GM18498 (cell line): Measurements from ENCODE around the gene RAD54L.

Source experiments
- ATAC-seq: cut with Tn5 transposase; IDR thresholded peaks from one replicate; pipeline ENCODE4 v1.9.1; 2021; ENCODE audit warnings: mild to moderate bottlenecking, moderate library complexity; ENCODE audit not compliant: unreplicated experiment

RAD54L gene

DNA sequence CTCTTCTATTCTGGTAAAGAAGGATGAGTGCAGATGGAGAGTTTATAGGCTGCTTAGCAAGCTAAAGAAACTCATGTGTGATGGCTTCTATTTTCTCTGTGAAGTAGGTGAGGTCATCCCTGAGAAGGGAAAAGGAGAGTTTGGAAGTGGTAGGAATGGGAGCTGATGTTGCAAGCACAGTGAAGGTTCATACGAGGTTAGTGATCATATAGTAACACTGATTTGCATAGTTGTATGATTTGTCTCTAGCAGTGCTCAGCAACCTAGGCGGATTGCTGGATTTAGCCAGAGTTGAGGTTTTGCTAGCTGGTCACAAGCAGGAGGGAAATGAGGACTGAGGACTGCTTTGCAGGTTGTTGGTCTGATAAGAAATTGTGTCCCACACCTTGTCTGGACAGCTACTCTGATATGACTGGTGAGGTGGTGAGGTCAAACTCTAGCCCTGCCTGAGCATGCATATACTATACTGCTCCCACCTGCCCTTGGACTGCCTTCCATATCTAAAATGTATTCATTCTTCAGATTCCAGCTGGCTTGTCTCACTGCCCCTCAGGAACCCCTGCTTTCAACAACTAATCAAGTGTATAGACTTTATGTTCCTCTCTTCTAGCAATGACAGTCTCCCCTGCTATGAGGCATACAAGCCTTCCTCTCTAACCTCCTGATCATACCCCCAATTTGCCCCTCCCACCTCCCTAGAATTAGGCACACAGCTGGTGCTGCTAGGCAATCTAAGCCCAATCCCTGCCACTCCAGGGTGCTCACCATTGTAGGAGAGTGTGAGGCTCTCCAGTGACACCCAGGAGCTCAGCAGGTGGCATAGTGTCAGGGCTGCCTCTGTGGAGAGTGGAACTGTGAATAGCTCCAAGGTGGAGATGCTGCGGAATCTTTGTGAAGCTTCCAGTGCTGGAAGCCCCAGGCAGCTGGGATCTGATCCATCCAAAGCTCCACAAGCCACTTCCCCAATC, 37.3 kb downstream of the RAD54L start:
- ATAC-seq: no peak

DNA sequence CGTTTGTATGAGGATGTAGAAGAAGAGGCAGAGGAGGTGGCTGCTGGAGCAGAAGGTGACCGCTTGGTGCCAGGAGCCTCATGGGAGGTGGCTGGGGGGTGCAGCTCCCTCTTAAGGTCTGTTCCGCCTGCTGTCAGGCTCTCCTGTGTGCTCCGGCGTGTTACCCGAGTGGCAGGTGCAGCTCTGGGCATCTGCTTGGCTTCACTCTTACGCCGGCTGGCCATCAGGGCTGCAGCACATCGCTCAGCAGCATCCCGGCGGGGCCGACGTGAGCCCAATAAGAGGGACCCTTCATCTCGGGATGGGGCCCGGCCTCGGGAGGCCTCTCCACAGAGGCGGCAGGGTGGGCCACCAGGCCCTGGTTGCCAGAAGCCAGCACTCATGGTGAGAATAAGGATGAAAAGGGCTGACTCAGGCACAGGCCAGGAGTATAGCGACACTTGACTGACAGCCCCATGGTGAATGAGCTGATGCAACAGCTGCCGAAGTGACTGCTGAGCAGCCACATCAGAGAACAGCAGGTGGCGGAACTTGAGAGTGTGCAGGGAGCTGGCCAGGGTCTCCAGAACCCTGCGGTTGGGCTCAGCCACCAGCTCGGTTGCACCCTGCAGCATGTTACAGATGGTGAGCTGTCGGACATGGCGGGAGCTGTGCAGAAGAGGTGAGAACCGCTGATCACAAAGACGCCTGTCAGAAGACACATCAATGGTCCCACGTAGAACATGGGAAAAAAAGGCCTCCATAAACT, 38.3 kb downstream of the RAD54L start:
- ATAC-seq: no peak

DNA sequence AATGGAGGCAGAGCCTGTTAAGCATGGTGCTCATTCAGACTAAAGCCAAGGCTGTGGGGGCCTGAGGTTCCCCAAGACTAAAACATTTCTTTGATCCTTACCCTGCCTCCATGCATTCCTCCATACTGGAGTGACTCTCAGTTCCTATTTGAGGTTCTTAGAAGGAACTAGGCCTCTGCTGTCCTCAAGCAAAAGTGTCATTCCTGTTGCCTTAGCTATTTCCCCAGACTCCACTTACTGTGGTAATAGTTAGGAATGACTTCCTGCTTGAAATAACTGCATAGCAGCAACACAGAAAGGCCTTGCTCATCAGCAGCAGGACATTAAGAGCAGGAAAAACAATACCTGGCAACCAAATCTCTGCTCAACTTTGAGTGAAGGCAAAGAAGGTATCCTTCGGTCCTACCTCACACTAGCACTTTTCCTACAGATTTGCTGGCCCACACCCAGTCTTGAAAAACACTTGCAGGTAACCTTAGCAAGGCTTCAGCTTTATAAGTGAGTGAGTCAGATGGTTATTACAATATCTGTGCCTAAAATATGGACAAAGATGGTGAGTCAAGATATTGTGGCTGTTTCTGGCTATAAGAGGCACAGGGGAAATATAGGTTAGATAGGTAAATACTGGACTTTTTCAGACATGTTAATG, 41.0 kb downstream of the RAD54L start:
- no peak for ATAC-seq

DNA sequence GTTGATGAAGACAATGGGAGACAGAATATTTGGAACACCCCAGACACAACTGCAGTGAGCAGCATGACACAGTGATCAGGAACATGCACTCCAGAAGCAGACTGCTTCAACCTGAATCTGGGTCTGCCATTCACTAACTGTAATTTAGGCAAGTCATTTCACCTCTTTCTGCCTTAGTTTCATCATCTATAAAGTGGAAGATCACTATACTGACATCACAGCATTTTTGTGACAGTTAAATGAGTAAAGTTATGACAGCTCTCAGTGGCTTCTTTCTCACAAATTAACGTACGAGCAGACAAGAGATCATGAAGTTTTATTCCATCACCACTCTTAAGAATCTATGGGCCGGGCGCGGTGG, 41.6 kb downstream of the RAD54L start:
- no peak for ATAC-seq

DNA sequence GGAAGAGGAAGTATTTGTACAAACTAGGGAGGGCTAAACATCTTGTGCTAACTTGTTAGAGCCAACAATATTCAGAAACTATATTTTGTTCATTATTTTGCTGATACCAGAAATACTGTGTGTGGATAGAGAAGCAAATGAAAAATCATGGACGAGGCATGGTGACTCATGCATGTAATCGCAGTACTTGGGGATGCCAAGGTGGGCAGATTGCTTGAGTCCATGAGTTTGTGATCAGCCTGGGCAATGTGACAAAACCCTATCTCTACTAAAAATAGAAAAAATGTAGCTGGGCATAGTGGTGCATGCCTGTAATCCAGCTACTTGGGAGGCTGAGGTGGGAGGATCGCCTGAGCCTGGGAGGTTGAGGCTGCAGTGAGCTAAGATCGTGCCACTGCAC, 42.4 kb downstream of the RAD54L start:
- no peak for ATAC-seq

DNA sequence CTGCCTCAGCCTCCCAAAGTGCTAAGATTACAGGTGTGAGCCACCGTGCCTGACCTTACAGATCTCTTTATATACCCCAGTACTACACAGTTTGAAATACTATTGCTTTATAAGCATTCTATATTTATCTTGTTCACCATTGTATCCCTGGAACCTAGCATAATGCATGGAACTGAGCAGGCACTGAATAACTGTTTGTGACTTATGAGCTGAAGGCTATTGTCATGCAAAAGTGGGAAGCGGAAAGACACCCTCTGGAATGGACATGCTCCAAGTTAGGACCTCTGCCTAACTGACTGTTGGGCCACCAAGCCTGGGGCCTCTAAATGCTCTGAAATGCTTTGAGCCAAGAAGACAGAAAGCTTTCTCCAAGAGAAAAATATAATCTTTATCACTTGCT, 47.7 kb downstream of the RAD54L start:
- no peak for ATAC-seq

DNA sequence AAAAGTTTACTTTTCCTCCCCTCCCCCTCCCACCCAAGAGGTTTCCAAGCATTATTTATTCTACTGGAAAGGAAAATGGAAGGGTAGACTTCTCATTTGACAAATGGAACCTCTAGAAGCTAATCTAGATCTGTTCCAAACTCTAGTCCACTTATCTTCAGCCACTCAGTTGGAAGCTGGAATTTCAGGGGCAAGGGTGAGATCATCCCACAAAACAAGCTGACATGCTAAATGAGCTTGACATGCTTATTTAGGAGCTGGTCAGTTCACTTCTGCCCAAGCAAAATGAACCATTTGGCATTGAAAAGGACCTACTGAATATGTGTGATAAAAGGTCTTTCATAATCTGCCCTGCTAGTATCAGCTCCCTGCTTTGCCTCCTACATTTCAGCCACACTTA, 50.8 kb downstream of the RAD54L start:
- no peak for ATAC-seq

DNA sequence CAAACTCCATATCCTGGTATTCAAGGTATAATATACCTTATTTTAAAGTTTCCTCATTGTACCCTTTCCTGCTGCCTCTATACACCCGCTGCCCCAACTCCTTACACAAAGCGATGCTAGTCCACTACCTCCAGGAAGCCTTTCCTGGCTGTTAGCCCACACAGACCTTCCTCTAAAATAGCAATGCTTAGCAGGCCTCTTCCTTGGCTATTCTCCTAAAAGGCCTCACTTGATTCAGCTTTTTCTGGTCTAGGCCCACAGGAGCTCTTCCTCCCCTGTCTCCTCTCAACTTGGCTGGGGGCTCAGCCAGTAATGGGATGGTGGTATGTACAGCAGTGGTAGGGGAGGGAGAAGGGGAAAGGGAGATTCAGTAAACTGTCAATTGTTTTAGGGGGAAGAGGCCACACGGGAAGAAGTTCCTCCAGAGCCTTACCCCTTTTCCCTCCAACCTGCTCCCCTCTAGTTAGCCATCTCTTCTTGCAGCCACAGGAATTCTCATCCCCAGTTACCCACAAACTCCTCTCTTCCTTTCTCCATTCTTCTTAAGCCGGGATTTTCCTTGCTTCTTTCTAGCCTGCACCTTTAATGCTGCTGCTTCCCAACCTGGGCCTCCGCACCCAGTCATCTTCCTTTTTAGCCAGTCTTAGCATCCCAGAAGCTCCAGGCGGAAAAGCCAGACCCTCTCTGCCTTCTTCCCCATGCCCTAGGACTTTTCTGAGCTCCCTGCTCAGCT, 53.3 kb downstream of the RAD54L start:
- no peak for ATAC-seq

DNA sequence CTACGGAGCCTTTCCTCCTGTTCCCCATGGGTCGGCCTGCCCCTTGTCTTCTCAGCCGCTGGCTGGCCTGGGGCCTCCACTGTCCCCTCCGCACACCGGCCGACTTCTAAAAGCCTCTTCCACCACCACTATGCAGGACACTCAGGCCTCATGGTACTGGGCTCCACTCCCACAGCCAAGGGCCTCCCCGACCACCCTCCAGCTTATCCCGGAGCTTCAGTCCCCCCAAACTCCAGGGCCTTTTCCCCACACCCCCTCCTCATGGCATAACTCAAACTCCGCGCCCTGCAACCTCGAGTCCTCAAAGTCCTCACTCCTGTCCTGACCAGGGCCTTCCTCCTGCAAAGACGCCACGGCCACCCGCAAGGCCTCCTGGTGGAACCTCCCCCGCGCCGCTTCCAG, 53.8 kb downstream of the RAD54L start:
- ATAC-seq: no peak

DNA sequence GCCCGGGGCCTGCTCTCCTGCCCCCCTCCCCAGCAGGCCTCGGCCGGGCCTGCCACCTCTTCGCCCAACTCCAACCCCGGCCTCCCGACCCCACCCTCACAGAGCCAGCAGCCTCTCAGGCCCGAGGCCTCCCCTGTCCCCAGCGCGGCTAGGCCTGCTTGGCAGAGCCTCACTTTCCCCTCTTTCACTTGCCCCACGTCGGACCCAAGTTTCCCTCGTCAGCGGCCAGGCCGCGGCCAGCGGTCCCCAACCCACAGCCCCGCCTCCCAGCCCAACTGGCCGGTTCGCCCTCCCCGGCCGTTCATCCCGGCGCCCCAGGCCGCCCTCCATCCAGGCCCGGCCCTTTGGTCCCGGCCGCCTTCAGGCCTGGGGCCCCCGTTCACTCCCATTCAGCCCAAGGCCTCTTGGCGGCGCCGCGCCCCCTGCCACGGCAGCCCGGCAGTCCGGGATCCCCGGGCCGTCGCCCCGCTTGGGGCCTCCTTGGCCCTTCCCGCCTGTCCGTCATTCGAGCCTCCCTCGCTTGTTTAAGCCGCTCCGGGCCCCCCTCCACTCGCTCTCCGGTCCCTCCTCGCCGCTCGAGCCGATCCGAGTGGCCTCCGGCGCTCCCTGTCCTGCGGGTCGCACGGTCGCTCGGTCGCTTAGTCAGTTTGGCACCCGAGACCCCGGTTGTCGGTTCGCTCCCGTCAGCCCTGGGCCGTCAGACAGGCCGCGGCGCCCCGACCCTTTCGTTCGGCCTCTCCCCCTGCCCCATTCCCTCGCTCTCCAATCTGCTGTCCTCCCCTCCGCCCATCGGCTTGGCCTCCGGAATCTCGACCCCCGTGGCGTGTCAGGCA, 54.5 kb downstream of the RAD54L start:
- ATAC-seq: peak; percentile 29

DNA sequence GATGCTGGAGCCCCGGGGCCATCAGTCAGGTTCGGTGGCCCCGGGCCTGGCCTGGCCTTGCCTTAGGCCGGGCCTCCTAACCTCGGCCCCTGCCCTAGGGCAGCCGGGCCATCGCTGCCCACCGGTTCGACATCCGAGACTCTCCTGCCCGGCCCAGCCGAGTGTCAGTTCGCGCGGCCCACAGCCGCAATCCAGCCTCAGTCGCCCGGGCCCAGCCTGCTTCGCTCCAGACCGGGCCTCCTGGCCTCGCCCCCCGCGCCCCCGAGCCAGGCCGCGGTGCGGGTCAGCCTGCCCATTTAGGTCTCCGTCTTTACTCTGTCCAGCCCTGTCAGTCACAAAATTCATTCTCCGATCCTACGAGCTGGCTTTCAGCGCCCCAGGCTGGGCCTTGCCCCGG, 55.1 kb downstream of the RAD54L start:
- peak; percentile 24 for ATAC-seq

DNA sequence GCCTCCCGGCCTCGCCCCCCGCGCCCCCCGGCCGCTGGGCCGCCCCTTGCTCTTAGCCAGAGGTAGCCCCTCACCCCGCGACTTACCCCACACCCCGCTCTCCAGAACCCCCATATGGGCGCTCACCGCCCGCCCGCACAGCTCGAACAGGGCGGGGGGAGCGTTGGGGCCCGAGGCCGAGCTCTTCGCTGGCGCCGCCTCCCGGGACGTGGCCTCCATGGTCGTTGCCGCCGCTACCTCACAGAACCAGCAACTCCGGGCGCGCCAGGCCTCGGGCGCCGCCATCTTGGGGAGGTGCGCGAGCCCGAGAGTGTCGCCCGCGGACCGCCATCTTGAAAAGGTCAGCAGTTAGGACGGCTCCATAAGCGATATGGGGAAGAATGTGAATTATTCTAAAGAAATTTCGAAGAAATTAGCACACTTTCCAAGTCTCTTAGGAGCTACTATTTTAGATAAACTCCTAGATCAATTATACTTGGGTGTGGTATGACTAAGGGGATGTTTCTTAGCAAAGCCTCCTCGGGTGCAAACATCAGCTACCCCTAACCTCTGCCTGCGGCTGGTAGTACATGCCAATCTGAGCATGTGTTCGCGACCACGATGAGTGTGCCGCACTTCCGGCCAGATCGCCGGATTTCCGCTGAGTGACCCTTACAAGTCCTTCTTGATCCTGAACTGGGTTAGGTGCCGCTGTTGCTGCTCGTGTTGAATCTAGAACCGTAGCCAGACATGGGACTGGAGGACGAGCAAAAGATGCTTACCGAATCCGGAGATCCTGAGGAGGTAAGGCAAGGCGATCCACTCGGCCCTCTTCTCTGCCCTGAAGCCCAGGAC, 55.7 kb downstream of the RAD54L start, which contains the start of the genes LRRC41 and UQCRH:
LRRC41 (minus strand) TSS at position 579 of the 834 bp plus-strand sequence; CDS start at position 285, 294 bp downstream.
UQCRH (plus strand) TSS at position 661 of the 834 bp plus-strand sequence; CDS start at position 730, 69 bp downstream.
- peak; percentile 83 for ATAC-seq

DNA sequence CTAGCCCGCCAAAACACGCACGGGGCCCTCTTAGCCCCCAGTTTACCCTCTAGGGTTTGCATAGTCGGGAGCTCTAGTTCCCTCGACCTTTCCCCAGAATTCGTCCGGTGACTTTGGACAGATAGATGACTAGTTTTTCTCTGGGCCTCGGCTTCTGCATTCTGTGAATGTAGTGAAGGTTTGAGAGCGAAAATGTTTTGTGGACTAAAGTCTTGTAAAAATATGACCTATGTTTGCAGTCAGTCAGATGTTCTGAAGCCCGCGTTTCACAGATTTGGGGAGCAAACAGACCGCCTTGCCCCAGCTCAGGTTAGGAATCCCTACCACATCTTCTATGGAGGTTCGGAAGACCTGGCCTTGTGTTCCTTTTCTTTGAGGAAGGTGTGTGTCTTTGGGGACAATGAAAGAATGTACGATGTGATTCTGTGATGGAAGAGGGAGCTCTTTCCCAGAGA, 56.3 kb downstream of the RAD54L start:
- ATAC-seq: no peak

DNA sequence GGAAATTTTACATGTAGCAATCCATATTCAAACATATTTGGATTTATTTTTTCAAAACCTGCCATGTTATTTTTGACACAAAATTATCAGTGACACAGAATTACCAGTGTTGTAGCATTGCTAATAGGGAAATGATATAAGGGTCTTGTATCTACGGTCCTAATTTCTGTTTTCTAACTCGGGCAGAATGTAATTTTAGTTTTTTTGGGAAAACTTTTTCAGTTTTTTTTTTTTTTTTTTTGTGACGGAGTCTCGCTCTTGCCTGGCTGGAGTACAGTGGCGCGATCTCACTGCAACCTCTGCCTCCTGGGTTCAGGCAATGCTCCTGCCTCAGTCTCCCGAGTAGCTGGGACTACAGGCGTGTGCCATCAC, 58.6 kb downstream of the RAD54L start:
- no peak for ATAC-seq

DNA sequence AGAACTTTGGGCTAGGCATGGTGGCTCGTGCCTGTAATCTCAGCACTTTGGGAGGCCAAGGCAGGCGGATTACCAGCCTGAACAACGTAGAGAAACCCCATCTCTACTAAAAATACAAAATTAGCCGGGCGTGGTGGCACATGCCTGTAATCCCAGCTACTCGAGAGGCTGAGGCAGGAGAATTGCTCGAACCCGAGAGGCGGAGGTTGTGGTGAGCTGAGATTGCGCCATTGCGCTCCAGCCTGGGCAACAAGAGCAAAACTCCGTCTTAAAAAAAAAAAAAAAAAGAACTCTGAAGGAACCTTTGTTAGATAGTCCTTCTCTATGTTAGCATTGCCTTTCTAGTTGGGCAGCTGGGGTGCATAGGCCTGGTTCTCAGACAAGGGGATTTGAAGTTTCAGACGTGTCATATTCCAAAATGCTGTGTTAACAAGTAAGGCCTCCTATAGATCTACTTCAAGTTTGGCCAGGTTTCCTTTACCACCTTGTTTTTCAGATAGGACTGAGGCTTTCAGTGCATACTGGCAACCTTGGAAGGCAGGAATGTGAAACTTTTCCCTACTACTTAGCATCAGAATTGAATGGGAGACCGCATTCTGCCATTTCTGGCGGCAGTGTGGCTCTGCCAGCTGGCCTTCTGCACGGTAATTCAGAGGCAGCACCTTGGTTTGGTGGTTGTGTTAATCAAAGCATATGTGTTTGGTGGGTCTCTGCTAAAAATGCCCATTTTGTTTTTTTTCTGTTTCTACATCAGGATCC, 62.0 kb downstream of the RAD54L start:
- ATAC-seq: no peak

DNA sequence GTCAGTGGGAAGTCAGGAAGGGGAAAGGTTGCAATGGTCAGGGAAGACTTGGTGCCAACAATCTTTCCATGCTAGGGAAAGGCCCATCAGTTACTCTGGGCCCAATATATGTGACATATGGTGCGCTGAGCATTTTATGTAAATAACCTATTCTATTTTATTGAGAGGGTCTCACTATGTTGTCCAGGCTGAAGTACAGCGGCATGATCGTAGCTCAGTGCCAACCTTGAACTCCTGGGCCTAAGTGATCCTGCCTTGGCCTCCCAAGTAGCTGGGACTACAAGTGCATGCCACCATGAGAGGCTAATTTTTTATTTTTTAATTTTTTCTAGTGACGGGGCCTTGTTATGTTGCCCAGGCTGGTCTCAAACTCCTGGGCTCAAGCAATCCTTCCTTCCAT, 62.8 kb downstream of the RAD54L start:
- ATAC-seq: no peak

DNA sequence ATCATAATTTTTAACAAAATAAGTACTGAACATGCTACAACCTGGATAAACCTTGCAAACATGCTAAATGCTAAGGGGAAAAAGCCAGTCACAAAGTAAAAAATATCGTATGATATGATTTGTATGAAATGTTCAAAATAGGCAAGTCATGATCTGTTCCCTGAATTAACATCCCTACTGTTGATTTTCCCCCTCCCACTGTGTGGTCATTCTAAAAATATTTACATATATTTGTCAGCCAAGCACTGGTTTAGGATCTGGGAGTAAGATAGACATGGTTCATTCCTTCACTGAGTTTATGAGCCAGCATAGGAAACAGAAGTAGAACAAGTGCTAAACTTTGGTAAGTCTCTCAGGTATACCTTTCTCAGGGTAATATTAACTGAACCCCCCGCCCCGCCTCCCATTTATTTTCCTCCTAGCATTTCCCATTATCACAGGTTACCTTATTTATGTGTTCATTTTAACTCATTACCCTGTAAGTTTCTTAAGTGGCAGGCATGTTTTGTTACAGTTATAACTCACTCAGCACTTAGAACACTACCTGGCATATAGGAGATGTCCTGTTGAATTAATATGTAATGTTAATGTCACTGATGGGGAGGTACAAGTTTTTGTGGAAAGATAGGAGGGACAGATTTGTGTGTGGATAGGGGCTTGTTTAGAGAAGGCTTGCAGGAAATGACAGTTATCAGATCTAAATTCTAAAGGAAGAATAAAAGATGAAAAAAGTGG, 68.3 kb downstream of the RAD54L start:
- ATAC-seq: no peak
